WTC11 (cell line): ENCODE data around the gene ATP11A. TPM values are rescaled to one million over a fixed set of nuclear protein-coding genes. Genes with fewer than 3 reads are reported as not detected.
A peak's percentile ranks its signal among the peaks of the same experiment; 100 is the strongest.

Experiments used
- ATAC-seq: fragments of 200-7000 bp; cut with Tn5 transposase; 2 replicates; pipeline ENCODE4 v1.10.0; 2021; ENCODE audit warnings: mild to moderate bottlenecking, moderate library complexity
- CTCF ChIA-PET: fragments of 300-600 bp; sonication (Branson Sonifier 250); formaldehyde crosslinking; loops from one replicate; lab custom pipeline; 2021; ENCODE audit warnings: antibody characterized with exemption; lab: Charles Lee
- POLR2A ChIA-PET: fragments of 350-600 bp; sonication (Branson Sonifier 250); formaldehyde crosslinking; loops from one replicate; lab custom pipeline; 2021; ENCODE audit warnings: antibody characterized with exemption; lab: Charles Lee
- DNase-seq: peaks from one replicate; pipeline ENCODE4 v3.0.0; 2021; ENCODE audit warnings: low spot score
- H3K27ac Mint-ChIP-seq: 2 replicates; pipeline ENCODE4 v1.8.0; 2021; ENCODE audit warnings: mixed read lengths
- H3K27me3 Mint-ChIP-seq: 2 replicates; pipeline ENCODE4 v1.8.0; 2021; ENCODE audit warnings: low read depth, mild to moderate bottlenecking, moderate library complexity, mixed read lengths
- H3K36me3 Mint-ChIP-seq: 2 replicates; pipeline ENCODE4 v1.8.0; 2021; ENCODE audit warnings: mixed read lengths
- H3K4me1 Mint-ChIP-seq: 2 replicates; pipeline ENCODE4 v1.8.0; 2022; ENCODE audit warnings: mixed read lengths
- H3K4me3 Mint-ChIP-seq: 2 replicates; pipeline ENCODE4 v1.8.0; 2021; ENCODE audit warnings: mild to moderate bottlenecking, moderate library complexity, mixed read lengths
- H3K9me3 Mint-ChIP-seq: 2 replicates; pipeline ENCODE4 v1.8.0; 2021; ENCODE audit warnings: mixed read lengths
- ATF1 ChIP-seq: sonication (generic); formaldehyde crosslinking; IDR thresholded peaks from 2 replicates; pipeline ENCODE4 v1.8.1; 2023; ENCODE audit warnings: mild to moderate bottlenecking, moderate library complexity, missing genetic modification reagents
- GABPB1 ChIP-seq: sonication (generic); formaldehyde crosslinking; IDR thresholded peaks from 2 replicates; pipeline ENCODE4 v1.8.1; 2023; ENCODE audit warnings: mild to moderate bottlenecking, missing genetic modification reagents
- NR1H2 ChIP-seq: sonication (generic); formaldehyde crosslinking; IDR thresholded peaks from 2 replicates; pipeline ENCODE4 v1.9.0; 2021; ENCODE audit warnings: mild to moderate bottlenecking, moderate library complexity, missing genetic modification reagents
- NR3C1 ChIP-seq: sonication (generic); formaldehyde crosslinking; conservative IDR thresholded peaks from 2 replicates; pipeline ENCODE4 v1.8.1; 2023; ENCODE audit warnings: low read depth, mild to moderate bottlenecking, missing genetic modification reagents
- PRRX2 ChIP-seq: fragments of 250-450 bp; sonication (Bioruptor Pico); IDR thresholded peaks from 2 replicates; pipeline ENCODE4 v1.8.0; 2021; ENCODE audit warnings: mild to moderate bottlenecking
- RELA ChIP-seq: sonication (generic); formaldehyde crosslinking; IDR thresholded peaks from 2 replicates; pipeline ENCODE4 v1.8.1; 2022; ENCODE audit warnings: missing genetic modification reagents, mild to moderate bottlenecking, borderline replicate concordance
- SMAD4 ChIP-seq: sonication (generic); formaldehyde crosslinking; IDR thresholded peaks from 2 replicates; pipeline ENCODE4 v1.8.0; 2022; ENCODE audit warnings: mild to moderate bottlenecking, missing genetic modification reagents
- ZBTB21 ChIP-seq: sonication (generic); formaldehyde crosslinking; IDR thresholded peaks from 2 replicates; pipeline ENCODE4 v1.8.1; 2023; ENCODE audit warnings: mild to moderate bottlenecking, missing genetic modification reagents, borderline replicate concordance
- ZNF138 ChIP-seq: sonication (generic); formaldehyde crosslinking; conservative IDR thresholded peaks from 2 replicates; pipeline ENCODE4 v1.8.1; 2022; ENCODE audit warnings: mild to moderate bottlenecking, moderate library complexity, missing genetic modification reagents
- ZNF232 ChIP-seq: sonication (generic); formaldehyde crosslinking; IDR thresholded peaks from 2 replicates; pipeline ENCODE4 v1.8.0; 2022; ENCODE audit warnings: mild to moderate bottlenecking, missing genetic modification reagents
- ZNF317 ChIP-seq: sonication (generic); formaldehyde crosslinking; IDR thresholded peaks from 2 replicates; pipeline ENCODE4 v1.8.1; 2023; ENCODE audit warnings: low read depth, mild to moderate bottlenecking, moderate library complexity, missing genetic modification reagents, borderline replicate concordance
- total RNA-seq: library from RNA; stranded (reverse); gene quantifications from 3 replicates; pipeline ENCODE4 v1.2.3, GENCODE V29; 2021
- TF ChIP-seq, protein P1 (sequence below): sonication (generic); formaldehyde crosslinking; IDR thresholded peaks from 2 replicates; pipeline ENCODE4 v1.8.0; 2023; ENCODE audit warnings: missing genetic modification reagents, mild to moderate bottlenecking, borderline replicate concordance
- TF ChIP-seq, protein P2 (sequence below): sonication (generic); formaldehyde crosslinking; IDR thresholded peaks from 2 replicates; pipeline ENCODE4 v1.8.0; 2022; ENCODE audit warnings: mild to moderate bottlenecking, missing genetic modification reagents
- TF ChIP-seq, protein P3 (sequence below): sonication (generic); formaldehyde crosslinking; IDR thresholded peaks from 2 replicates; pipeline ENCODE4 v1.8.1; 2023; ENCODE audit warnings: mild to moderate bottlenecking, missing genetic modification reagents, moderate library complexity
- TF ChIP-seq, protein P4 (sequence below): sonication (generic); formaldehyde crosslinking; IDR thresholded peaks from 2 replicates; pipeline ENCODE4 v1.8.1; 2023; ENCODE audit warnings: mild to moderate bottlenecking, moderate library complexity, missing genetic modification reagents

The ATP11A gene
- total RNA-seq, 1 experiment from 2014 or later, result 100 TPM

DNA sequence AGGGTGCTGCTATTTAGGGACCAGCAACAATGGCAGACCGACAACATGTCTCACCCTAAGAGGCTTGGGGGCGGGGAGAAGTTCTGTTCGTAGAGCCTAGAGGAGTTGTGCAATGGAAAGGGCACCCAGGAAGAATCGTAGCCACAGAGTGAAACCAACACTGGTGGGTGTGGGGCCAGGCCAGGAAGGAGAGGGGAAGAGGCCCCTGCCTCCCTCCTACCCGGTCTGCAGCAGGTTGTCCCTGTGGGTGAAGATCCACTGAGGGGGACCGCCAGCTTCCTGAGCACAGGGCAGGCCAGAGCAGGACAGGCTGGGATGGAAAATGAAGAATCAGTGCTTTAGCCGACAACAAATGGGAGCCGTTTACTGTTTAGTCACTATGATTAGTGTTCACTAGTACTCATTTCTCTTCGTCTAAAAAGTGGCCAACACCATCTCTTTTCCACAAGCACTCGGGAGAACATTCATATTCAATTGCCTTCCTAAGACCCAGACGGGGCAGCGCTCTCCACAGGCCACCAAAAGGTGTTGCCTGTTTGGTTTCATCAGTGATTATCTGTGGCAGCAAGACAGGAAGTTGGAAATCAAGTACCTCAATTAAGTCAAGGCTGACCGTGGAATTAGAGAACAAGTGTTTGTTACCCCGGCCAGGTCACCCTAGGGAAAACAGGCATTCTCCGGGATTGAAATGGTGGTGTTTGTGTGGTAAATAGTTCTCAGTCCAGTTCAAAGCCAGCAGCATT, 1.1 kb upstream of the ATP11A start:
- H3K27me3 Mint-ChIP-seq, result no peaks in the 10 kb centered on the region; the same call in none of the 2 replicates
- DNase-seq (peak; percentile 10), ATAC-seq (no peak; the same call in 1 of the 2 replicates)
- CTCF ChIA-PET, result interaction anchor here (0.6 to 0.8 kb wide), 4 partner anchors 23 to 186 kb away, joined by 3 to 4 read pairs (median 3); no protein-coding TSS in a partner anchor
- H3K9me3 Mint-ChIP-seq, result no peaks in the 10 kb centered on the region
- POLR2A ChIA-PET, result interaction anchor here (0.5 kb wide), 1 partner anchor 27 kb away, joined by 5 read pairs; no protein-coding TSS in a partner anchor
- H3K4me3 Mint-ChIP-seq, result peak overlapping the region; percentile 73
- TF ChIP-seq GABPB1 (CRISPR knock-in tag), result 0 out of 2 replicates have a peak, but pooled peaks have one; percentile 10
- no peak for TF ChIP-seq ATF1
- no peak for TF ChIP-seq SMAD4 (CRISPR knock-in tag)
- no peak for TF ChIP-seq ZNF317 (CRISPR knock-in tag)
- H3K36me3 Mint-ChIP-seq, result no peaks in the 10 kb centered on the region
- H3K4me1 Mint-ChIP-seq, result peaks cover 44% of the 10 kb centered on the region
- peak overlapping the region; percentile 76 for H3K27ac Mint-ChIP-seq

DNA sequence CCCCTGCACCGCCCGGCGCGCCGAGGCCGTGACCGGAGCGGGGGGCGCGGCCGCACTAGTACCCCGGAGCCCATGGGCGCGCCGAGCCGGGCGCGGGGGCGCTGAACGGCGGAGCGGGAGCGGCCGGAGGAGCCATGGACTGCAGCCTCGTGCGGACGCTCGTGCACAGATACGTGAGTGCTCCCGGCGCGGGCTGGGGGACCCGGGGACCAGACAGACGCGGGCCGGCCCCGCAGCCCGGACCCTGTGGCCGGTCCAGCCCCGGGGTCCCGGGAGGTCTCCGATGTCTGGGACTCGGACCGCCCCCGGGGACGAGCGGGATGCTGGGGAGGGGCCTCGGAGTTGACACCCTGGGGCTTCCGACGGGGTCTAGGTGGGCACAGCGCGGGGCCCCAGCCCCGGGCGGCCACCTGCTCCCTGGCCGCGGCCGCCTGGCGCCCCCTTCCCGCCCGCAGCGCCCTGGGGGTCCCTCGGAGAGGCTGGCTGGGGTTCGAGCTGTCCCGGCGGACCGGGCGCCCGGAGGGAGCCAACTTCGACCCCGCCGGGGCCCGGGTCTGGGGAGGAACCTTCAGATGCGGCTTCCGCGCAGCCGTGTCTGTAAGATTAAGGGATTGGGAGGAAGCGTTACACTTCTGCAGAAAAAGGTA, 568 bp downstream of the ATP11A start:
- ATAC-seq, result peak; percentile 6
- no peaks in the 10 kb centered on the region for H3K9me3 Mint-ChIP-seq

More for the DNA sequence above, 568 bp downstream of the ATP11A start:
- CTCF ChIA-PET, result interaction anchor here (1.3 kb wide), 1 partner anchor 44 kb away, joined by 3 read pairs; no protein-coding TSS in a partner anchor
- Mint-ChIP-seq H3K36me3 (no peaks in the 10 kb centered on the region; the same call in 1 of the 2 replicates), H3K4me3 (peak overlapping the region; percentile 82), H3K4me1 (peaks cover 58% of the 10 kb centered on the region), H3K27me3 (no peaks in the 10 kb centered on the region; the same call in none of the 2 replicates), H3K27ac (no peak overlapping the region)
- peak; percentile 49 for DNase-seq
- POLR2A ChIA-PET, result interaction anchor here (0.6 to 1.0 kb wide), 2 partner anchors 15 to 1321 kb away, joined by 3 read pairs; no protein-coding TSS in a partner anchor
- TF ChIP-seq, protein P1, sequence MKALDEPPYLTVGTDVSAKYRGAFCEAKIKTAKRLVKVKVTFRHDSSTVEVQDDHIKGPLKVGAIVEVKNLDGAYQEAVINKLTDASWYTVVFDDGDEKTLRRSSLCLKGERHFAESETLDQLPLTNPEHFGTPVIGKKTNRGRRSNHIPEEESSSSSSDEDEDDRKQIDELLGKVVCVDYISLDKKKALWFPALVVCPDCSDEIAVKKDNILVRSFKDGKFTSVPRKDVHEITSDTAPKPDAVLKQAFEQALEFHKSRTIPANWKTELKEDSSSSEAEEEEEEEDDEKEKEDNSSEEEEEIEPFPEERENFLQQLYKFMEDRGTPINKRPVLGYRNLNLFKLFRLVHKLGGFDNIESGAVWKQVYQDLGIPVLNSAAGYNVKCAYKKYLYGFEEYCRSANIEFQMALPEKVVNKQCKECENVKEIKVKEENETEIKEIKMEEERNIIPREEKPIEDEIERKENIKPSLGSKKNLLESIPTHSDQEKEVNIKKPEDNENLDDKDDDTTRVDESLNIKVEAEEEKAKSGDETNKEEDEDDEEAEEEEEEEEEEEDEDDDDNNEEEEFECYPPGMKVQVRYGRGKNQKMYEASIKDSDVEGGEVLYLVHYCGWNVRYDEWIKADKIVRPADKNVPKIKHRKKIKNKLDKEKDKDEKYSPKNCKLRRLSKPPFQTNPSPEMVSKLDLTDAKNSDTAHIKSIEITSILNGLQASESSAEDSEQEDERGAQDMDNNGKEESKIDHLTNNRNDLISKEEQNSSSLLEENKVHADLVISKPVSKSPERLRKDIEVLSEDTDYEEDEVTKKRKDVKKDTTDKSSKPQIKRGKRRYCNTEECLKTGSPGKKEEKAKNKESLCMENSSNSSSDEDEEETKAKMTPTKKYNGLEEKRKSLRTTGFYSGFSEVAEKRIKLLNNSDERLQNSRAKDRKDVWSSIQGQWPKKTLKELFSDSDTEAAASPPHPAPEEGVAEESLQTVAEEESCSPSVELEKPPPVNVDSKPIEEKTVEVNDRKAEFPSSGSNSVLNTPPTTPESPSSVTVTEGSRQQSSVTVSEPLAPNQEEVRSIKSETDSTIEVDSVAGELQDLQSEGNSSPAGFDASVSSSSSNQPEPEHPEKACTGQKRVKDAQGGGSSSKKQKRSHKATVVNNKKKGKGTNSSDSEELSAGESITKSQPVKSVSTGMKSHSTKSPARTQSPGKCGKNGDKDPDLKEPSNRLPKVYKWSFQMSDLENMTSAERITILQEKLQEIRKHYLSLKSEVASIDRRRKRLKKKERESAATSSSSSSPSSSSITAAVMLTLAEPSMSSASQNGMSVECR (CRISPR knock-in tag), result 0 out of 2 replicates have a peak, but pooled peaks have one; percentile 39
- TF ChIP-seq, protein P2, sequence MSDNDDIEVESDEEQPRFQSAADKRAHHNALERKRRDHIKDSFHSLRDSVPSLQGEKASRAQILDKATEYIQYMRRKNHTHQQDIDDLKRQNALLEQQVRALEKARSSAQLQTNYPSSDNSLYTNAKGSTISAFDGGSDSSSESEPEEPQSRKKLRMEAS (CRISPR knock-in tag), result peak; percentile 15; the same call in 1 of the 2 replicates
- no peak for TF ChIP-seq NR1H2 (CRISPR knock-in tag)
- TF ChIP-seq ZNF138, result no peak
- 0 out of 2 replicates have a peak, but pooled peaks have one; percentile 20 for TF ChIP-seq RELA (CRISPR knock-in tag)
- TF ChIP-seq, protein P3, sequence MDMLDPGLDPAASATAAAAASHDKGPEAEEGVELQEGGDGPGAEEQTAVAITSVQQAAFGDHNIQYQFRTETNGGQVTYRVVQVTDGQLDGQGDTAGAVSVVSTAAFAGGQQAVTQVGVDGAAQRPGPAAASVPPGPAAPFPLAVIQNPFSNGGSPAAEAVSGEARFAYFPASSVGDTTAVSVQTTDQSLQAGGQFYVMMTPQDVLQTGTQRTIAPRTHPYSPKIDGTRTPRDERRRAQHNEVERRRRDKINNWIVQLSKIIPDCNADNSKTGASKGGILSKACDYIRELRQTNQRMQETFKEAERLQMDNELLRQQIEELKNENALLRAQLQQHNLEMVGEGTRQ (CRISPR knock-in tag), result no peak
- TF ChIP-seq ZBTB21 (CRISPR knock-in tag), result no peak
- TF ChIP-seq PRRX2 (CRISPR knock-in tag), result no peak
- TF ChIP-seq, protein P4, sequence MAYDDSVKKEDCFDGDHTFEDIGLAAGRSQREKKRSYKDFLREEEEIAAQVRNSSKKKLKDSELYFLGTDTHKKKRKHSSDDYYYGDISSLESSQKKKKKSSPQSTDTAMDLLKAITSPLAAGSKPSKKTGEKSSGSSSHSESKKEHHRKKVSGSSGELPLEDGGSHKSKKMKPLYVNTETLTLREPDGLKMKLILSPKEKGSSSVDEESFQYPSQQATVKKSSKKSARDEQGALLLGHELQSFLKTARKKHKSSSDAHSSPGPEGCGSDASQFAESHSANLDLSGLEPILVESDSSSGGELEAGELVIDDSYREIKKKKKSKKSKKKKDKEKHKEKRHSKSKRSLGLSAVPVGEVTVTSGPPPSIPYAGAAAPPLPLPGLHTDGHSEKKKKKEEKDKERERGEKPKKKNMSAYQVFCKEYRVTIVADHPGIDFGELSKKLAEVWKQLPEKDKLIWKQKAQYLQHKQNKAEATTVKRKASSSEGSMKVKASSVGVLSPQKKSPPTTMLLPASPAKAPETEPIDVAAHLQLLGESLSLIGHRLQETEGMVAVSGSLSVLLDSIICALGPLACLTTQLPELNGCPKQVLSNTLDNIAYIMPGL (CRISPR knock-in tag), result peak; percentile 46
- no peak for TF ChIP-seq ZNF232 (CRISPR knock-in tag)
- 0 out of 2 replicates have a peak, but pooled peaks have one; percentile 4 for TF ChIP-seq NR3C1
